NCI-H2107 (cell line): ENCODE data around the gene GALNS.
"Not testable (repeated sequence)": the region's sequence is repeated elsewhere in the genome, so short reads cannot be mapped to it uniquely, and the experiment has no call there.

ENCODE experiments used
- DNase-seq: peaks from one replicate; lab custom pipeline; 2025; lab: John Stamatoyannopoulos, UW

Gene GALNS

DNA sequence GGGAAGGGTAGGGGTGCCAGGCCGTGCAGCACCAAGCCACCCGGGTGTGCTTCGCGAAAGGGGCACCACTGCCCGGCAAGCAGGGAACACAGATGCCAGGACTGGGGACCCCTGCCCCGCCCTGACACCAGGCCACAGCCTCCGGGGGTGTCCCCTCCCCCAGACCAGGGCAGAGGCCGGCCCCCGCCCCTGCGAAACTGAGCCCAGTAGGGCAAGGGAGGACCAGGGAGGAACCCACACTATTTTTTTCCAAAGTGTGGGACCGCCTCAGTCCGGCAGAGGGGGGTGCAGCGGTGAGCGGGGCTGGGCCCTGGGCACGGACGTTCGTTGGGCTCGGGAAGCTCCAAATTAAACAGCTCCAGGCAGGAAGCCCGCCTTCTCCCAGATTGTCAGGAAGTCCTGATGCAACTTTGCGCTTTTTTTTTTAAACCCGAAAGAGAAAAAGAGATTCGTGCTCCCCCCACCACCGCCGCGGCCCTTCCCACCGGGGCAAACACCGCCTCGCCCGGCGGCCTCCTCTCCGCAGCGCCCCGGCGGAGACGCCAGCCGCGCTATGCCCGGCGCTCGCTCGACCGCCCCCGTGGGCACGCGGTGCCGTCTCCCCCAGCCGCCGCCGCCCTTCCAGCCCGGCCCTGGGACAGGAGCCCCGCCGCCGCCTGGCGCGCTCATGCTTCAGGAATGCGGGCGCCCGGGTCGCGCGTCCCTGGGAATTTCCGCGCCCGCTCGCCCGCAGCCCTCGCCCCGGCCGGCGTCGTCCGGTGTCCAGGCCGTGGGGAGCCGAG lies 72.5 kb downstream of the GALNS start:
- no peak for DNase-seq

- no peak for DNase-seq
Measured at GRCh38 chr16:88783391-88784073, 73.2 kb downstream of the GALNS start.

GRCh38 chr16:88782454-88783390 lies 74.0 kb downstream of the GALNS start:
- DNase-seq, result no peak

- DNase-seq, result no peak
Measured at GRCh38 chr16:88781140-88782077, 75.3 kb downstream of the GALNS start.

- no peak for DNase-seq
Measured at GRCh38 chr16:88780142-88781062, 76.3 kb downstream of the GALNS start.

DNA sequence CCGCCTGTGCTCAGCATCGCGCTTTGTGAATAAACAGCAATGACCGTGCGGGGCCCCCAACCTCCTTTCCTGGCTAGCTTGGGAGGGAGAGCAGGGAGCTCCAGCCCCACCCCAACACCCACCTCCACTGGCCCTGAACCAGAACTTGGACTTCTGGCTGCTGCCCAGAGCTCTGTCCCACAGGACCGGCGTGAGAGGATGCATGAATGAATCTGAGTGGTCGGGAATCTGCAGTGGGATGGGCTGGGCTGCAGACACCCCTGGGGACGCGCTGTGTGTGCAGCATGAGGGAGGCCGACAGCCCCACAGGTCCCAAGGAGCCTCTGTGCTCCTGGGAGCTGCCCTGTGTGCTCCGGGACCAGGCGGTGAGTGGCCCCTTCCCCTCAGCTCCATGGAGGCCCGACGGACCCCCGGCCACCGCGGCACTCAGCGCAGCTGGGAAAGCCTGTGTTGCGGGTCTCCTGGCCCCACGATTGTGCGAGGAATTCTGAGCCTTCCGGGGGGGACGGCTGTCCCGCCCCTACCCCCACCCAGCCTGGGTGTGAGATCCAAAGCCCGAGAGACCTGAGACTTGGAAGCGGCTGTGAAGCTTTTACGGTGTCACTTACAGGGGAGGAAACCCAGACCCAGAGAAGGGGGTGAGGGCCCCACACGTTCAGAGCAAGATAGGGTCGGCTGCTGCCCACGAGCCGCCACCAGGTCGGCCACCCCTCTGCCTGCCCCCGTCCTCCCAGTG lies 77.2 kb downstream of the GALNS start:
- no peak for DNase-seq

- no peak for DNase-seq
Measured at GRCh38 chr16:88778541-88779065, 78.1 kb downstream of the GALNS start.

DNA sequence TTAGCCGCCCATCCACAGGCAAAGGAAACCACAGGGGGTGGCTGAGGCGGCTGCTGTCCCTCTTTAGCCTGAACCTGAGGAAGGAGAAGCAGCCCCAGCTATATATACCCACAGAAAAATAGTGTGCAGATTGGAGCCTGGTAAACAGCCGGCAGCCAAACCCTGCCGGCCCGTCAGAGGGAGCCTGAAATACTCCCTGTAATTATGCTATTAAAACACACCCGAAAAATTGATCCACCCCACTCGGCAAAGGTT lies 78.5 kb downstream of the GALNS start:
- no peak for DNase-seq

DNA sequence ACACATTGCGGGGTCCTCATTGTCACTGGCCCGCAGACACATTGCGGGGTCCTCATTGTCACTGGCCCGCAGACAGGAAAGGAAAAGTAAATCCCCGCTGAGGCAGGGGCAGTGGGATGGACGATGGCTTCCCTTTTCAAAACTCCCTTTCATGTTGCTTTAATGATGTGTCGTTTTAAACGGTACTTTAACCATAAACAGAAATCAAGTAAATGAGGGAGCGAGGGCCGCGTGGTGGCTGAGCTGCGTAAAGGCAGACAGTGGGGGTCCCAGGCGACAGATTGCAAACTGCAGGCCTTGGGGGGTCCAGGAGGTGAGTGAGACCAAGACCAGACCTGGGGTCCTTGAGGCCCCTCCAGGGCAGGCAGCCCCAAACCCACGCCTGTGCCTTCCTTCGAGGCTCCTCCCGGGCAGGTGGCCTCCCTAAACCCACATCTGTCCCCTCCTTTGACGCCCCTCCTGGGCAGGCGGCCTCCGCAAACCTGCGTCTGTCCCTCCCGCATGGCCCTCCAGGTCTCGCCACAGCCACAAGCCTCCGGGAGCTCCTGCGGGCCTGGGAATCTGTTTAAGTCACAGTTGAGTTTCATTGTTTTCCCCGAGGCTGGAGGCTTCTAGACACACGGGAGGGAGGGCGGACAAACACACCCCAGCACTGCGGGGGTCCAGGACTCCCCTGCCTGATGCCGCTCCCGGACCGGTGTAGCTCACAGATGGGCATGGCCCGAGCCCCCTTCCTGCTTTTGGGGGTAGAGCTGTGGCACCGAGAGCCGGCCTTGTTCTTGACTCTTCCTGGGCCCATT lies 79.1 kb downstream of the GALNS start:
- DNase-seq, result no peak

GRCh38 chr16:88775825-88776224 lies 80.9 kb downstream of the GALNS start:
- no peak for DNase-seq

GRCh38 chr16:88774544-88775393 lies 82.0 kb downstream of the GALNS start:
- no peak for DNase-seq

DNA sequence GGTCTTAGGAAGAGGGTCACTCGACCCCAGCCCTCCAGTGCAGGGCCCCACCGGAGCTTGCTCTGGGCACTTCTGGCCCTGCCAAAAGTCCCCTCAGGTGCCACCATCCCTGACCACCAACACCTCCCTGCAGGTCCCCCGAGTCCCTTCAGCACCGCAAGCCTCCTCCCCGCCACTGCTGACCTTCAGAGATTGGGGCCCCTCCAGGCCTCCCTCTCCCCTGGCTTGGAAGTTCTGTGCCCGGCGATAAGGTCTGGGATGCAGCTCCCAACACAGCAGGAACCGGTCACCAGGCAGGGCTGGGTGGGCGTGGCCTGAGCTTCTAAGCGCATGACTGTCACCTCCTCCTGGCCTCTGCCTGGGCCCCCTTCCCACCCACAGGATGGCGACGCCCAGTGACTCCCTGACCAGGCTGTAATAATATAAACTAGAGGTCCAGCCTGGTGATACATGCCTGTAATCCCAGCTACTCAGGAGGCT lies 82.9 kb downstream of the GALNS start:
- no peak for DNase-seq

GRCh38 chr16:88772871-88773811 lies 83.6 kb downstream of the GALNS start:
- DNase-seq, result no peak

GRCh38 chr16:88771781-88772180 lies 85.0 kb downstream of the GALNS start:
- DNase-seq, result not testable (repeated sequence)

GRCh38 chr16:88771294-88771772 lies 85.4 kb downstream of the GALNS start:
- DNase-seq, result no peak
